Measurements from ENCODE around the gene HOXB1.

HOXB1 gene

DNA sequence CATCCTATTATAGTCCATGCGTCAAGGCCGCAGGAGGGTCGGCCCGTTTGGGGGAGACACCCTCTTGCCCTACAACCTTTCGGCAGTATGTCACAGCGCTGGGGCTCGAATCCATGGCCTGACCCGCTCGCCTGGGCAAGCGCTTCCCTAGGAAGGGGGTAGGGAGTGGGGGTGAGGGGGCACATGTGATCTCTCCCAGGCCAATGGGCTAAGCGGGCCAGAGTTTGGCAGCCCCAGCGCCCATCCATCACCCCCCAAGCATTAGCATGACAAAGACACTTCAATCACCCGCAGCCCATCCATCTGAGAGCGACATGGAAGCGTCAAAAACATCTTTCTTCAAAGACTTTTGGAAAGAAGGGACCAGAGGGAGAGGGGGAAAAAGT is at the start of gene HOXB1:
Gene HOXB1, minus strand, starts transcription at position 125 of the 386 bp plus-strand sequence. Its CDS starts 107 bp downstream, at position 18.
- no peak for DNase-seq (ENCODE audit: low read depth)

DNA sequence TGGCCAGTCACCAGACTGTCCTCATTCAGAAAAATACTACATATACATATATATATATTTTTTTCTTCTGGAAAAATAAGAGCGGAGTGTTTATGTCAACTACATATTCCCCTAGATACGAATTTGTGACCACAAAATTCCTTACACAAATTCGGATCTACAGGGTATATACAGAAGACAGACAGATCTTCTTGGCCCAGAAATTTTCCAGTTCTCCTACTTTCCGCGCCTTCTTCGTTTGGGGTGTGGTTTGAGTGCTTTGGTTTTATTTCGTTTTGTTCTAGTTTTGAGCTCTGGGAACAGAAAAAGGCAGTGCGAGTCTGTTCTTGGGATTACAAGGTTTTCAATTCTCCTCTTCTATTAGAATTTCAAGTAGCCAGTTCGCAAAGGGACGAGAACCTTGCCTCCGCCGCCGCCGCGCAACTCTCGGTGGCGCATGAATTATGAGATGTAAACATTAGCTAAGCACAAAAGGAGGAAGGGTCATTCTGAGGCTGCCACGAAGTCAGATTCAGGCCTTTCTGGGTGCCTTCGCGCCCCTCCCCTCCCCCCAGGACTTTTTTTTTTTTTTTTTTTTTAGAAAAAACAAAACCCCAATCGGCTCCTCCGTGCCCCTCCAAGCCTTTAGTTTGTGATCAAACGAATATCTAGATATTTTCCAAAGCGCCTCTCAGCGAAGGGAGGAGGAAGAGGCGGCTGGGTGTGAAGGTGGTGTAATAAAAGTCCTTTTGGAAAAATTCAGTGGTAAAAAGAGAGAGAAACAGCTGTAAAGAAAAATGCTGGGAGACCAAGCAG is 49.1 kb upstream of the HOXB1 start:
- DNase-seq (ENCODE audit: low read depth): no peak

DNA sequence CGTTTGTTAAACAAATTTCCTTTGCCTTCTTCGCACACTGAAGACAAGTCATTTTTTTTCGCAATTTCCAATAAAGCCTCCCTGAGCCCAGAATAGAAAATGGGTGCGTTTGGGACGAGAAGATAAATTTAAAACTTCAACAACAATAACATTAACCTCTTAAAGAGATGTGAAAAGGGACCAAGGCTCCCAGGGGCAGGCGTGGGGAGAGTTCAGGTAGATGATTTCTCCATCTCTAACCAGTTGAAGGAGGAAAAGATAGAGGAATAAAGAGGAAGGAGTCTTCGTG is 48.6 kb upstream of the HOXB1 start:
- DNase-seq (ENCODE audit: low read depth): no peak

DNA sequence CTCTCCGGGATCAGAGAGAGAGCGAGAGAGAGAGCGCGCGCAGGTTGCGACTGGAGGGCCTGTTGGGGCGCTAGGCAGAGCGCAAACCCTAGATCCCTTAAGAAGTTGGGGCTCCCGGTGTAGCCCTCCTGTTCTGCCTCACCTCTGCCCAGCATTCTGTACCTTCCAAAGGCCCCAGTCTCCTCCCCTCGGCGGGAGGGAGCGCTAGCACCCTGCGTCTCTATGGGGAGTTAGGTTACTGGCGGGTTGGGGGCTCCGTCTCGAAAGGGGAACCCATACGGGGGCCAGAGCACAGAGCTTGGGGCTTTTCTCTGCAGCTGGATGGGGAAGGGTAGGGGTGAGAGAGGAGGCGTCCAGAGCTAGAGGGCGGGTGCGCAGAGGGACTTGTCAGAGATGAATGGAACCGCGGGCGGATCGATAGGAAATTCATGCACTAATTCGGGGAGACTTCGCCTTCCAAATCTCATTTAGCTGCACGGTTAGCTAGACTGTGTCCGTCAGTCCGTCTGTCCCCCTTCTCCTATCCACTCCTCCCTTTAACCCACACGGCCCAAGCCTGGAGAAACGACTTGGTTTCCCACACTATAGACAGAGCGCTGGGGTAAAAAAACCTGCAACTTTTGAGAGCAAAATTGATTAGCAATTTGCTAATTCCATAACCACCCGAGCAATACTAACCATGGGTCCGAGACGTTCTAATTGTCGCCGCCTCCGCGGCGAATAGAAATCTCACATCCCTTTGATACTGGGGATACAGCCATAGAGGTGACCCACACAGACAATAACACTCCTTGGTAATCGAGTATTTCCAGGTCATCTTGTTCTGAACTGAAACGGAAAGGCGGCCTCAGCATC is 48.0 kb upstream of the HOXB1 start:
- DNase-seq (ENCODE audit: low read depth): no peak

DNA sequence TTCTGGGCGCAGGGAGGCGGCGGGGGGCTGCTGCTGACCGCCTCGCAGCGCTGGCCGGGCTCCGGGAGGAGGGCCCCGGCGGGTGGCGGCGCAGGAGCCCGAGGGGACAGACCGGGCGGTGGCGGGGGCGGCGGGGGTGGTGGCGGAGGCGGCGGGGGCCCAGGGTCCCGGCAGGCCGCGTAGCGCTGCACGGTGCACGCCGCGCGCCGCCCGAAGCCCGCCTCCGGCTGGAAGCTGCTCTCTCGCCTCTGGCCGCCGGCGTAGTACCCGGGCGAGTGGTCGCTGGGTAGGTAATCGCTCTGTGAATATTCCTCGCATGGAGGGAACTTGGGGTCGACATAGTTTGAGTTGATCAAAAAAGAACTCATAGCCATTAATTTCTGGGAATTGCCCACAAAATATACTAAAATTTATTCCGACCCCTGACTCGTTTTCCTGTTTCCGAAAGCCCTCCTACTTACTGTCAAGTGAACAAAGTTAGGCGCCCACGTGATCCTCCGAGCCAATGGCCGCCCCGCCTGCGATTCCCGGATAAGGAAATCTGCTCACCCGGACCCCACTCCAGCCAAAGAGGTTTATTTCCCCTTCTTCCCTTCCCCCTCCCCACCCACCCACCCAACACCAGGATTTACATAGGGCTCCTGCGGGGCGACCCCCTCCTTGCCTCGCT is 47.3 kb upstream of the HOXB1 start, which contains the start of gene HOXB4:
Gene HOXB4, minus strand, starts transcription at position 405 of the 670 bp plus-strand sequence. Its CDS starts 31 bp downstream, at position 374.
- no peak for DNase-seq (ENCODE audit: low read depth)

DNA sequence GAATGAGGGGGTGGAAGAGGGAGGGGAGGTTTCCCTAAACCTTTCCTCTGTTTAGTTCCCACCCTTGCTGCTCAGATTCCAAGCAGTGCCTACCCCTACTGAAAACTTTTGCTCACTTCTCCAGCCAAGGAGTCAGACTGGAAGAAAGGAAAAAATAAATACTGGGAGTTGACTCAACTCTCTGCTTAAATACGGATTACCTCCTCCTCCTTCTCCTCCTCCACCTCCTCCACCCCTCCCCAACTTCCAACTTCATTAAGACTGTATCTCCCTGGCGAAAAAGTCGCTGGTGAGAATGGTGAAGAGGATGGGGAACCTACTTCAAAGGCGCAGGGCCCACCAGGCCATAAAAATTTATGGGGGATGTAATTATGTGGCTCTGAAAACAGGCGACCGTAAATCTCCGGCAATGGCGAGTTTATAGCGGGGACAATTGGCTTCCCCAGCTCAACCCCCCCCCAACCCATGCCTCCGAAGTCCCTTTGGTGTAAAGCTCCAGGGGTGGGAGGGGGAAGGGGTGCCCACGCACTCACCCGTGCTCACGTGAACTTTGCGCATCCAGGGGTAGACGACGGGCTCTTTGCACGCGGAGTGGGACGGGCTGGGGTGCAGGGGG is 46.6 kb upstream of the HOXB1 start:
- DNase-seq (ENCODE audit: low read depth): no peak

DNA sequence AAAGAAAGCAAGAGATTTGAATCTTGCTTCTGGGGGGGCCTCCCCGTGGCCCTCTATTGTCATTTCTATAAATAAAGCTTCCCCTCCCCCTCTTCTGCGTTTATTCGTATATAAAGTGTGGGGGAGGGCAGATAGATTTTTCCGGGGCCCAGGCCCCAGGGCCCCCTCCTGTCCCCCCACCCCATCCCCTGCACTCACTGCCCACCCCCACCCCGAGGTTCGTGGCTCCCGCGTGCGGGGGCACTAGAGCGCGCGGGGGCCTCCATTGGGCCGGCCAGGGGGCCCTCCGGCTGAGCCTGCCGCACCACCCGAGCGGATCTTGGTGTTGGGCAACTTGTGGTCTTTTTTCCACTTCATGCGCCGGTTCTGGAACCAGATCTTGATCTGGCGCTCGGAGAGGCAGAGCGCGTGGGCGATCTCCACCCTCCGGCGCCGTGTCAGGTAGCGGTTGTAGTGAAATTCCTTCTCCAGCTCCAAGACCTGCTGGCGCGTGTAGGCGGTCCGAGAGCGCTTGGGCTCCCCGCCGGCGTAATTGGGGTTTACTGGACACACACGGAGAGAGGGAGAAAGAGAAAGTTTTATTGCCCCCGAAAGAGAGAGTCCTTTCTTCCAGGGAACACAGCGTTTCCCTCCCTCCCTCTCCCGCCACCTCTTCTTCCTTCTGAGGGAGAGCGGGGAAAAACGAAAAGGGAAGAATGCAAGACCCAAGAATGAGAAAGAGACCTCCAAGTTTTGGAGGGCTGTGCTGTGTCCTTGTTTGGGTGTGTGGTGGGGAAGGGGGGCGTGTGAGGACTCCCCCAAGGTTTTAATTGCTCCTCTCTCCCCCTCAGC is 45.9 kb upstream of the HOXB1 start:
- DNase-seq (ENCODE audit: low read depth): no peak

DNA sequence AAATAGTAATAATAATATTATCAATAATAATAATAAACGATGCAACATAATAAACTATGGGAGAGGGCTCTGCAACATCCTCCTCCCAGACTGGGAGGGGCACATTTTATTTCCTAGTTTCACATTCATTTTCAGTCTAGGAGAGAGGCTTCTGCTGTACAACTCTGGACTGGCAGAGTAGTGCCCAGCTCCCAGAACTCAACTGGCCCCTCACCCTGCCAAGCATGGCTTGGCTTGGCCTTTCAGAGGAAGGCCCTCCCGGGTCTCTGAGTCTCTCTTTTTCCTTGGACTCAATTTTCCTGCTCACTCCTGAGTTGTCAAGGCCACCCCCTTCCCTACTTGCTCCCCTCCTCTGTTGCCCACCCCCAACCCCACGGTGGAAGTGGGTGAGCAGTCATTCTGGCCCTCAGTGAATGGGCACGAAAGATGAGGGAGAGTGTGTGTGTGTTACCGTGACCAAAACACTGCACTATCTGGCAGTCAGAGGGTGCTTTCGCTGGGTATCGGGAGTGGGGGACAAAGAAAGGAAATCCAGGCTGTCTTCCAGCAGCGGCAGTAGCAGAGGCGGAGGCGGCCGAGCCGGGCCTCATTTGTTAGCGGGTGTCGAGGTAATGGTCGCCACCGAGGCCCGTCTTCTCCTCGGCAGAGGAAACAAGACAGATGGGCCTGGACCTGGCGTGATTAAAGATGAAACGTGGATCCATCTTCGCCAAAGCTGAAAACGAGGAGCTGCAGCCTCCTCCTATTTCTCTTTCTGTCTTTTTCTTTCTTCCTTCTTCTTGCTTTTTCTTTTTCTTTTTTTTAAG is 45.1 kb upstream of the HOXB1 start:
- no peak for DNase-seq (ENCODE audit: low read depth)

DNA sequence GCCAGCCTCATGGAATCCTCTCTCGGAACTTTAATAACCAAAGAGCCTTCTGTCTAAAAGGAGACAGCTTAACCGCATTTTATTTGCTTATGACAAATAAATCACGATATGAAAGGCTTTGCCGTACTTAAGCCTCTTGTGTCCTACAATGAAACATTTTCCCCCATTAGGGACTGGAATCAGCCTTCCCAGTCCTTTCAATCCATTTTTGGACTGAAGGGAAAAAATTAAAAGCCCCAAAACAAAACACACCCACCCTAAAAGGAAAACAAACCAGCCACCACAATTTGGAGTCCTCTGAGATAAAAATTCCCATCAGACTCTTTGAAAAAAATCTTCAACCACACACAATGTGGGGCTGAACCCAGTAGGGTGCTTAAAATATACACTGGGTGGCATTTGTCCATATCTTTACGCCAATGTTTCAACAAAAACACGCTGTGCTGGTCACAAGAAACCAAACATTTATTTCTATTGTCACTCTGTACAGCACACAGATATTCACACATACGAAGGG is 44.3 kb upstream of the HOXB1 start:
- no peak for DNase-seq (ENCODE audit: low read depth)

DNA sequence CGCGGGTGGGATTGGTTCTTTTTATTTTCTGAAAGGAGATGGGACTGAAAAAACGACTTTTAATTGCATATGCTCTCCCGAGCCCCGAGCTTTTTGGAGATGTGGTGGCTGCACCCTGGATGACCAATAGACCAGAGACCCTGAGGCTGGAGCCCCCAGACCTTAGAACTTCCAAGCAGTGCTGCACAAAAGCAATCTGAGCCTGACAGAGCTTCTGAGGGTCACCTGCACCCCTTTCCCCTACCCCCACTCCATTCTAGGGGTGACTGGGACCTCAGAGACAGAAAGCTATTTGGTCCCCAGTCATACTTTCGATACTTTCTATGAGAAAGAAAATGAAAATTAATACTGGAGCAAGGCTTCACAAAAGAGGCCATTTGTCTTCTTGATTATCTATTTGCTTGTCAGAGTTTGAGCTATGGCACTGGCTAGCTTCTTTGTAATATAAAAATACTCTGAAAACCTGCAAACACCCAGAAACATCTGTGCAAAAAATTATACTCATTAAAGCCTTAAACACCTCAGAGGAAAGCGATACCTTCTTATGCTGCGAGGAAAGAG is 43.8 kb upstream of the HOXB1 start:
- DNase-seq (ENCODE audit: low read depth): no peak

DNA sequence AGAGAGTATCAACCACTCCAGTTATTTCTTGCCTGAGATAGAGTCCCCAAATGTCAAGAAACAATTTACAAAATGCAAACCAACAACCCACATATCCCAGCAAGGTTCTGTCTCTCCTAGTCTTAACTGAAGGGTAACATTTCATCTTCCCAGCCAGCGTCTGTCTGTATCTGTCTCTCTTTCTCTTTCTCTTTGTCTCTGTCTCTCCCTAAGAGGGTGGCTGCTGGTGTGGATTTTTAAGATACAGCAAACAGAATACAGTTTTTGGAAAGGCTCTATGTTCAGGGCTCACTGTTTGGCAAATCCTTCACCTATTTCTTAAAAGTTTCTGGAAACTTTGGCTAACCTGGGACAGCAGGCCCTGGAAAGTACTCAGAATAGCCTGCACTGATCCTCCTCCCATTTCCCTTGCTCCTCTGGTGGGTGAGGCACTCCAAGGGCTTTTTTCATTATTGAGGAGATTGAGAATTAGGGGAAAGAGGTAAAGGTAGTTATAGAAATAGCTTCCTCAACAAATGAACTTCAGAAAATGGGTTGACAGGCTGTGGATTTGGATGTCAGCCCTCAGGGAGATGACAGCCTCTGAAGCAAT is 41.1 kb upstream of the HOXB1 start:
- DNase-seq (ENCODE audit: low read depth): no peak

DNA sequence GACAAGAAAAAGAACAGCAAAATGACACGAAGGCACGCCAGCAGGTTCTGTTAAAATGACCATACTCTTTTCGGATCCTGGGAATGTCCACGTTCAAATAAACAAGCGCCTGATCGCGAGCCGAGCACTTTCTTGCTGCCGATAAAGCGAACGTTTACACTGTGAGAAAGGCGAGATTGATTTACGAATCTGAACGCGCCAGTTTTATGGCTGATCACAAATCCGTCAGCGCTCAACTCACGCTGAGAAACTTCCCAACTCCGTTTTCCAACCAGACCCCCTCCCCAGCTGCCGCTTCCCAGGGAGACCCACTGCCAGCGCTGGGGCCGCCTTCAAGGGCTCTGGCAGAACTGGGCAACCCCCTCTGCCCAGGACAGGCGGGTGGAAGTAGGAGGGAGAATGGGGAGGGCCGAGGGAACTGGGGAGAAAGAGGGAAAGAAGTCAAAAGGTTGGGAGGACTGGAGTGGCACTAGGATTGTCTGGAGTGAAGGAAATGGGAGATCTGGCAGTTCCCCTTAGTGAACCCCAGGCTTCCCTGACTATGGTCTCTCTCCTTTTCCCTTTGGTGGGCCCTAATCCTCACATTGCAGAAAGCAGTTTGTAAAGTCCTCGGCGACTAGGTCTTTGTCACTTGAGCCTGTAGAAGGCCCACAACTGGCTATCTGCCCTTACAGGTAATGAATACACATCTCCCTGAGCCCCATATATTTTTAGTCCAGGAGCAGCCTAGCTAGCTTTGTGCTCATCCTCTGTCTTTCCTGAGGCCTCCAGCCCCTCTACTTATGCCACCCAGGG is 40.4 kb upstream of the HOXB1 start:
- no peak for DNase-seq (ENCODE audit: low read depth)

DNA sequence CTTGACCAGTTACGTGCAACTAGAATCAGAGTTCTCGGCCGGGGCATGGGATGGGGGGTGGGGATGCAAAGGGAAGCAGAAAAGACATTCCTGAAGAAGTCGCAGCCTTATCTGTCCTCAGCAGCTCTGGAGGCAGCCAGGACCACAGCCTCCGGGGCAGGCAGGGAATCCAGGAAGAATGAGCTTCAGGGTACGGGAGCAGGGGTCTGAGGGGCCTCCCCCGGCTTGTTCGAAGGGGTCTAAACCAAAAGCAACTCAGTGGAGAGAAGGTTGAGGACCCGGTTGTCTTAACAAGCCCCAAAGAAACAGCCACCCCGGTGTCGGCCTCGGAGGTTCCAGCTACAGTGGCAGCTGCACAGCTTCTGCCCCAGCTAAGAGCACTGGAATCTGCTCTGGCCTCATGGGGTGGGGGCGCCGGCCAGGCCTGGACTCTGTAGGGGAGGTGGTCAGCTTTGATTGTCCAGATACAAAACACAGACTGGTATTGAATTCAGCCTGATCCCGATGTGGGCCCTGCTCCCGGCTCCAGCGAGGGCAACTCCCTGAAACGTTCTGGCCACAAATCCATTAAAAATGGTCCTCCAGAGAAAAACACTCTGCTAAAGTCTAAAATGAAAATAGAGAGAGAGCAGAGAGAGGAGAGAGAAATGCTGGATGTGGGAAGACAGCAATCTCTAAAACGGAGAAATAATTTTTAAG is 39.7 kb upstream of the HOXB1 start:
- no peak for DNase-seq (ENCODE audit: low read depth)

DNA sequence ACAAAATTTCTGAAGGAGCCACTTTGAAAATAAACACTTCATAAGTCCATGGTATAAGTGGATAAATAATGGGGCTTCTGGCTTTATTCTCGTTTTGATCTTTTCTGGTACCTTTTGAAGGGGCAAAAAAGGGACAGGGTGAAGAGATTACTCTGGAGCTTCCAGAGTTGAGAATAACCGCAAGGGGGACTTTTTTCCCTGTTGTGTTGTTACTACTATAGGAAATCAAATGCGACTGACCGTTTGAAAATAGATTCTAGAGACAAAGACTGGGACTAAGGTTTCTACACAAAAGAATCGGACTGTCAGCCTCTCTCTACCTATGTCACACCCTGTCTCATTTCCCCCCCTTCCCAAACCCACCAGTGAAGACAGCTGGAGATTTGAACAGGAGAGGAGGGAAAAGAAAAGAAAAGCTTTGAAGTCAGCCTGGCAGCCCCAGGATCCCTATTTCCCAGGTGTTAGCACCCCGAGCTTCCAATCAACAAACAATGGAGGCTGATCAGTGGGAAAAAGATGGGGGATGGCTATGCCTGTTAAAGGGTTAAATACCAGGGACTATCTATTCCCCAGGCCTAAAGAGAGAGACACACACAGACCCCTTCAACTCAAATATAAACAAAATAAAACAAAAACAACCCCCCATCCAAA is 39.0 kb upstream of the HOXB1 start:
- no peak for DNase-seq (ENCODE audit: low read depth)

DNA sequence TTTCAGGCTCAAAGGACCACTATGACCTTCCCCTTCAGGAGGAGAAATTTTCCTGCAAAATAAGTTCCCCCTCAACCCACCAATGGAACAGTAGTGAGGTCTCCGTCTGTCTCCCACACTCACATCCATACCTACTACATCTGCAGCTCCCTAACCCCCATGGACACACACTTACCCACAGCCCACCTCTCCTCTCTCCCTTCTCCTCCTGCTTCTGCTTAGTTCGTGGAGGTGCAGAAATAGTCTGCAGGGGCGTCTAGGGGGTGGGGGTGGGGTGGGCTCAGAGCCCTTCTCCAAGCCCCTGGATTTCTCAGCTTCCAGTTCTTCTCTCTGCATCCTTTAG is 38.4 kb upstream of the HOXB1 start:
- DNase-seq (ENCODE audit: low read depth): no peak

DNA sequence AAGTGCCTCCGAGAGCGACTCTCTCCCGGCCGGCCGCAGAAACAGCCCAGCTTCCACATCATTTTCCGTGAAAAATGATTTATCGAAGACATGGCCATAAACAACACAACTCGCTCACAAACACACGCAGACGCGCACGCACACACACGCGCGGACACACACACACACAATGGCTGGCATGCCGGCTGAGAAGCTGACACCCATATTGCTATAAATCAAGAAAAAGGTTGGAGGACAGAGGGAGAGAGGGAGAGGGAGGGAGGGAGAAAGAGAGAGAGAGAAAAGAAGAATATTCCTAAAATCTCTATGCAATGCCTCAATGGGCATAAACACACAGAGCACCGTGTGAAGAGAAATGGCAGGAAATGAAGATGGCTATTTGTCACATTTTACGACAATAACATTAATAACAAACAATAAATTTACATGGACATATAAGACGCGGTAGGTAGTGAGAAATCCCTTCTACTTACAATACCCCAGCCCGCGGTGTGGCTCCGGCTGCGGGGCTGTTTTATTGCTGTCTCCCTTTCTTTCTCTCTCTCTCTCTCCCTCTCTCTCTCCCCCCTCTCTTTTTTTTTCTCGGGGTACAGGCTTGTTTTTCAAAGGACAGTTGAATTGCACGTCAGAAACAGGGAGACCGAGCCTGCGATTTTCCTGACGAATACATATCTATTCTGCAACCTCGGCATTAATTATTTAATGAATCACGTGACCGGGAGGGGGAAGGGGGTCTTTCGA is 37.9 kb upstream of the HOXB1 start:
- no peak for DNase-seq (ENCODE audit: low read depth)

Measured in stimulated activated CD8-positive, alpha-beta memory T cell treated with anti-CD3 and anti-CD28 coated beads, Interleukin-7, amount 100 ng/mL, for 24 hours (primary cell).